Measurements from ENCODE around the gene PCDH1.
A peak's percentile ranks its signal among the peaks of the same experiment; 100 is the strongest.
"Not testable (repeated sequence)": the region's sequence is repeated elsewhere in the genome, so short reads cannot be mapped to it uniquely, and the experiment has no call there.

Gene PCDH1

DNA sequence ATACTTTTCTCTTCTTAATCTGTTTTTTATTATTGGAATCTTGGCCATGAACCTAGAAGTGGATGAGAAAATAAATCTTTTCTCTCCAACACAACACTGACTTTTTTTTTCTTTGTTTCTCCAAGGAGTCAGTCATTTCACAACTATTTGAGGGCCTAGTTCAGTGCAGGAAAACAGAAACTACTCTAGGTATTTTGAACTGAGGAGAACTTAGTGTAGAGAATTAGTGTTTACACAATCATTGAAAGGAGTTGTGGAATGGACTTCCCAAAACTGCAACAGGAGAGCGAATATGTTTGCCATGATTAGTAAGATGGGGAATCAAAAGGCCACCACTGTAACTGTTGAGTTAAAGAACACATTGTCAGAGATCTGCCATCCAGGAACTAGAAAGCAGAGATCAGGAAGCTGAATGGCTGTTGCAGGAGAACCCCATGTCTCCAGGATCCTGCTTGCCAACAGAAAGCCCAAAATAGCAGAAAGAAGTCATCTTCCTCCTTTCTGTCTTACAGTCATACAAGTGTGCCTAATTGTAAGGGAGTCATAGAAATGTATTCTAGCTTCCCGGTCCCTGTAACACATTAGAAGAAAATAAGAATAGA is 20.3 kb upstream of the PCDH1 start:
- DNase-seq (ENCODE audit: low spot score), result no peak

DNA sequence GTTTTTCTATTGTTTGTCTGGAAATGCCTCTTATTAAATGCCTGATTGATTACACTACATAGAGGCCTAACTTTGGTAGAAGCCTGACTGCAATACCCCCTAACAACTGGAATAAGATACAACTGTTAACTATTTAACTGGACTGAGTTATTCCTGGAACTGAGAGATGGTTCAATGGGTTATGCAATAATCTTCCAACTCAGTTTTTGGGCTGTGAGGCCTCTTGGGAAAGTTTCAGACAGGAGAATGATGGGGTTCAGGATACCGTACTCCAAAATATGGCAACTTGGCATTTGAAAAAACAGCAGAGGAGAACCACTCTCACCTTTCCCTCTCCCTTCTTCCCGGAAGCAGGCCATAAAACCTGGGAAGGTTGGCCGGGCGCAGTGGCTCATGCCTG is 19.2 kb upstream of the PCDH1 start:
- DNase-seq (ENCODE audit: low spot score), result no peak

DNA sequence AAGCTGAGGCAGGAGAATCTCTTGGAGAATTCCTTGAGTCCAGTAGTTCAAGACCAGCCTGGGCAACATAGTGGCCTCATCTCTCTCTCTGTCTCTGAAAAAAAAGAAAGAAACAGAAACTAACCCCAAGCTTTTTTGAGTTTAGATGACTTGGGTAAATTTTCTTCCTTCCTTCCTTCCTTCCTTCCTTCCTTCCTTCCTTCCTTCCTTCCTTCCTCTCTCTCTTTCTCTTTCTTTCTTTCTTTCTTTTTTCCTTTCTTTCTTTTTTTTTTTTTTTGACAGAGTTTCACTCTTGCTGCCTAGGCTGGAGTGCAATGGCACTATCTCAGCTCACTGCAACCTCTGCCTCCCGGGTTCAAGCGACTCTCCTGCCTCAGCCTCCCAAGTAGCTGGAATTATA is 12.2 kb upstream of the PCDH1 start:
- not testable (repeated sequence) for DNase-seq (ENCODE audit: low spot score)

DNA sequence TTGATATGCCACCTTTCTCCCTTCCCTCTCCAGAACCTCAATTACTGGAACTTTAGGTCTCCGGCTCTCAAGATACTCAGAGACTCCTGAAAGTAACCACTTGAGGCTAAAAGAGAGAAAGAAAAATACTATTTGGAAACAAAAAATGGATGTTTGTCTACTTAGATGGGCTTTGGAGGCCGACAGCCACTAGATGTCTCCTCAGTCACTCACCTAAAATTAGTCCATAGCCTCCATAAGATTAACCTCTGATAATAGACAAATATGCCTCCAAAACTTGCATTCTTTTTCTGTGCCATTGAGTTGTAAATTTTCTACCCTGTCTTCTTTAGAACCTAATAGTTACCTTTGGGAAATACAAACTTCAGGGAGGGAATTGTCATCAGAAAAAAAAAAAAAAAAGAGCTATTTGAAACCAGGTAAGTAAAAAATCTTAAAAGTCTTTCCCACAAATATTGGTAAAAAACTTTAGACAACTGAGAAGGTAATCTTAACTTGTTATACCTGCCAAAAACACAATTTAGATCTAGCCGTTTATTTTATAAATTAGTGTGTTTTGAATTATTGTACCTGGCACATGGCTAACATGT is 11.2 kb upstream of the PCDH1 start:
- DNase-seq (ENCODE audit: low spot score), result no peak

DNA sequence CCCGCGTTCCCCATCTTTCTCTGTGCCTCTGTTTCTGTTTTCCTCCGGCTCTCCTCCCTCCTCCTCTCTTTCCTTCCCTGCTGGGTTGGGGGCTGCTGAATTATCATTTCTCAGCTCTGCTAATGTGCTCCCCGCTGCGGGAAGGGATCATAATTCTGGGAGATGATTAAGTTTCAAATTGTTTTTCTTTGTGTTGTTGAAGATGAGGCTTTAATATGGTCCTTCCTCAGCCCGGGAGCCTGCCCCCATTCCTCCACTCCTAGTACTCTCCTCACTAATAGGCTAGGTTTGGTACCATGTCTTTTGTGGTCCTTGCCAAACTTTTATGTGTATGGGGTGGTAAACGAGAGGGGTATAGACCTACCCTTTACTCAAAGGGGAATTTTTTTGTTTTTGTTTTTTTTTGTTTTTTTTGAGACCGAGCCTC is 5.7 kb upstream of the PCDH1 start:
- DNase-seq (ENCODE audit: low spot score), result no peak

DNA sequence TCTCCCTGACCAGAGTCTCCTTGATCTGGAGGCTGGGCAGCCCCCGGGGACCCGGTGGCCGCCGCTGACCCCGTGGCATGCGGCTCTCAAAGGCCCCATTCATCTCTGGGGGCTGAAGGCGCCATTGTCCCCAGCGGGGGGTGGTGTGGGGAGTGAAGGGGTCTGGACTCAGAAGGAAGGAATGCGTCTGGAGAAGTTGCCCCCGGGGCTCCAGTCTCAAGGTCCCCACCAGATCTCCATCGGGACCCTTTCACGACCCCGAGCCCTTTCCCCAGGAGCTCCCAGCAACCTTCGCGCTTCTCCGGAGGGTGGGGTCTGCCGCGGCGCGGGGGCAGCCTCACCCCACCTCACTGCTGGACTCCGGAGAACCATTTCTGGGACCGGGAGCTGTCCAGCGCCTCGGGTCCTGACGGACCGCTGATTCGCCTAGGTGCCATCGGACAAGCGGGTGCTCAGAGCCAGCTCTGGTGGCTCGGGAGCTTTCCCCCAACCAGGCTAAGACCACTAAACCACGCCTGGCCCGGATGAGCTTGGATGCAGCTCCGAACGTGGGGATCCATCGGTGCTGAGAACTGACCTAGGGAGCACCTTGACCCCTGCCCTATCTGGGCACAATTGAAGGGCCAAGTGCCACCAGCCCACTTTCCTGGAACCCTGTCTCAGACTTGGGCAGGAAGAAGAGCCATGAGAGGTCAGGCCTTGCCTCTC is 5.1 kb upstream of the PCDH1 start:
- DNase-seq (ENCODE audit: low spot score), result peak; percentile 77

DNA sequence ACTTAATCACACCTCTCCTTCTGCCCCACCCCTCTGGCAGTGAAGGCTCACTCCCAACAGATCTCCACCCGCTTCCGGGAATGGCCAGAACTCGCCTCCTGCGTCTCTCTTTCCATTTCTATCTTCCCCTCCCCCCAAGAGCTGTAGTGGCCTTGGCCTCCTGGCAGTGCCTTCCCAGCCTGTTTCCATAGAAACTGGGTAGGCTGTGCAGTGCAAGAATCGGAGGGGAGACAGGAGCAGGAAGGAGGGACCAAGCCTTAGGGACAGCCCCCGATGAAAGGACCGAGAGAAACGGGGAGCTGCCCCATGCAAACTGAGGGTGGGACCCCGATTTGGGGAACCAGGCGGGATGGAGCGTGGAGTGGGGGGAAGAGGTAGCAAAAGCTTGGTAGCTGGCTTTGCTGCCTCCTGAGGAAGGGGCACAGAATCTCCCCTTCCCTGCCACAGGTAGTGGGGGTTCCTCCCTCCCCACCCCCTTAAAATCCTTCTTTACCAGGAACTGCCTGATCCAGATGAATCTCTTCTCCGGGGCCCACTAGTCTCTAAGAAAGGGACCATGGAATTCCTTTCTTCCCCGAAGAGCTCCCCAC is 4.5 kb upstream of the PCDH1 start:
- DNase-seq (ENCODE audit: low spot score), result no peak

DNA sequence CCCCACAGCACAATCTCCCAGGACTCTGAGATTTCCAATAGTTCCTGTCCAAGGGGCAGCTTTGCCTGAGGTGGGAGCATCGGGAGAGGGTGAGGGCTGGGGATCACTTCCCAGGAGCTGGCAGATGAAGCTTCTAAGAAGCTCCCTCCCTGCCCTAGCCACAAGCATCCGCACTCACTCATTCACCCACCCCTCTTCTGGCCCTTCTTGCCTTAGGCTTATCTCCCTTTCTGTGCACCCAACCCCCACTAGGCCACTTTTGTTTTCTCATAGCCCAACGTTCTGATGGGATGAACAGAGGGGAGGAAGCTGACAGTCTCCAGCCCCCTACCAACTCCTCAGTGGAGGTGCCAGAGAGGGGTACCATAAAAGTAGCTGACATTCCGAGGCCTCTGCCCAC is 3.7 kb upstream of the PCDH1 start:
- no peak for DNase-seq (ENCODE audit: low spot score)

DNA sequence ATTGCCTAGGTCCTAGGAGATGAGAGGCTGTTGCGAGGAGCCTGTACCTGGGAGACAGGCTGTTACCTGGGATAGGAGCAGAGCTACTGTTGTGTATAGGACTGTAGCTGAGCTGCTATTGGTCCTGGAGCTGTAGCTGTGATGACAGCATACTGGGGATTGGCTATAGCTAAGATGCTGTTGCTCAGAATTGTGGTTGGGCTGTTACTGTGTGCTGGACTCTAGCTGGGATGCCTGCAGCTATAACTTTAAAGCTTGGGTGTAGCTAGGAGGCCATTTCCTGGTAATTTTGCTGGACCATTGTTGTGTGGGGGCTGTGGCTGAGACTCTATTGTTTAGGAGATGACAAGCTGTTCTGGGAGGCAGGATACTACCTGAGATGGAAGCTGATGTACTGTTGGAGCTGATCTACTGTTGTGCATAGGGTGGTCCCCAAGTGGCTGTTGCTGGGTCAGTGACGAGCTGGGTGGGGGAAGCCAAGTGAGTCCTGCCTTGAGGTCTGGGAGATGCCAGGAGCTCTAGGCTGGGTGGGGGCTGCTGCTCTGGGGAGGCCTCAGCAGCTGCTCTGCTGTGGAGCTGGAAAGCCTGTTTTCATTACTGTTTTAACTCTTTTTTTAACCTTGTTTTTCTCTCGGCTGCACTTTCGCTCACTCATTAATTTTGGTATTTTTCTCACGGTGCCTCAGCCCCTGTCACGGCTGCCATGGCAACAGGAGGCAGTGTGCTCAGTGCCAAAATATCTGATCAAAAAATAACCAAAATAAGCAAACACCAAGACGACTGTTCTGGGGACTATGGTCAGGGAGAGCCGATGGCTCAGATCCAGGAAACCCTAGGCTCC is 3.0 kb upstream of the PCDH1 start:
- DNase-seq (ENCODE audit: low spot score), result no peak

DNA sequence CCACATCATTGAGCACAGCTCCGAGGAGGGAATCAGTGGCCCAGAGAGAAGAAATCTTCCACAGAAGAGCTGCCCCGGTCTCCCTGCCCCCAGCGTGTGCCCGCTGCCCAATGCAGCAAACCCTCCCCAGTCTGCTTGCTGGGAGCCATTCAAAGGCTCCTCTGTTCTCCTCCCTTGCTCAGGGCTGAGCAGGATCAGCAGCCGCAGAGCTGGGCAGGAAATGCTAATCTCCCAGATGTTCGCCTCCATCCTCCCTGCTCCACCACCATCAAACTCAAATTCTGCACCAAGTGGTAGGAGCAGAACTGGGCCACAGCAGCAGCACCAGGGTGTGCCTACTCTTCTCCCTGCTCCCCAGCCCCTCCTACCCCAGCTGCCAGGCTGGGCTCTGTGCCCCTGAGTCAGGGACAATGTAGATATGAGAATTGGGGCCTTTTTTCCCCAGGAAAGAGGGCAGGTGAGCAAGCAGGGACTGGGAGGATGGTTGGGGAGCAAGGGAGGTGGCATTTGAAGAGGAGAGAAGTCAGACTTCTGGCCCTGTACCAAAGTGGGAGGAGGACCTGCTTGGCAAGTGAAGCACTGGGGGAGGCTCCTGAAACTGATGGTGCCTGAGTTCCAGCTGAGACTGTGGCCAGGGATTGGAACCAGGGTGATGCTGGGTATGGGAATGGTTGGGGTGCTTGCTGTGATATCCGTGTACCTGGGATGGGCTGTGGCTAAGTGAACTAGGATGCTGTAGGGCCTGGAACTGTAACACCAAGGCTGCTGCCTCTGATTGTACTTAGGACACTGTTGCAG is 1.9 kb upstream of the PCDH1 start:
- no peak for DNase-seq (ENCODE audit: low spot score)

DNA sequence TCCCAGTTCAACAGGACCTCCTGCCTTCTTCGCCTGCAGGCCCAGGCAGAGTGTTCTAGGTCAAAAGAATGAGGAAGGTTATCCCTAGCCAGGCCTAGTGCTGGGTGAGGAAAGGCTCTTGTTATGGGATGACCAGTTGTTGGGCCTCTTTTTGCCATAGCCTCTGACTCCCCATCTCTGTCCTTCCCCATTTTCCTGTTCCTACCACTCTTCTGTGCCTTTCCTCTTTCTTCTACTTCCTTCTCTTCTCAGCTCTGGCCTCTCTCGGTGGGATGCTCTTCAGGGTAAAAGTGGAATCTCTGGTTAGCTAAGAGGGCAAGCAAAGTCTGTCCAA is 1.2 kb upstream of the PCDH1 start:
- DNase-seq (ENCODE audit: low spot score), result no peak

DNA sequence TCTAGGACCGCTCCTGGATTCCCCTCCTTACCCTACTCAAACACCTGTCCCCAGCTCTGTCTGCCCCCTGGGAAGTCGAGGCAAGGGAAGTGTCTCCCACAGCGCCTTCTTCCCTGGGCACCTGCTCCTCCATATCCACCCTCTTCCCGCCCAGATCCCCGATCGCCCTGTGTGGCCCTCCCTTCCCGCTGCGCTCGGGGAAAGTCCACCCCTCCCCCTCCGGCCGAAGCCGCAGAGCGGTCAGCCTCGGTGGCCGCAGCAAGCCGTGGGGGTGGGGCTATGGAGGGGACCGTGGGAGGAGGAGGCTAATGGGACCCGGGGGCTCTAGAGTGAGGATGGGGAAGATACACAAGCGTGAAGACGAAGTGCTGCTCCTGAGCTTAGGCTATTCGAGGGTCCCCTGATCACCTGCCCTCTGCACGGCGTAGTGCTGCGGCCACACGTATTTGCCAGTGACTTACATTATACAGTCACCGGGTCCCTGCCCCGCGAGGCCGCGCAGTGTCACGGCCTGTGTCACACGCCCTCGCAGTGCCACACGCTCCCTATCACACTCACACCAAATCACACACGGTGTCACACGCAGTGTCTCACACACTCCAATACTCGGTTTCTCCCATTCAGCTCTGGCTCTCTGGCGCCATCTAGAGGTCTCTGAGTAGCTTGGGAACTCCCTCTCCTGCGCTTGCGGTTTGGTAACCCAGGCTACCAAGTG is 658 bp upstream of the PCDH1 start:
- peak; percentile 64 for DNase-seq (ENCODE audit: low spot score)

DNA sequence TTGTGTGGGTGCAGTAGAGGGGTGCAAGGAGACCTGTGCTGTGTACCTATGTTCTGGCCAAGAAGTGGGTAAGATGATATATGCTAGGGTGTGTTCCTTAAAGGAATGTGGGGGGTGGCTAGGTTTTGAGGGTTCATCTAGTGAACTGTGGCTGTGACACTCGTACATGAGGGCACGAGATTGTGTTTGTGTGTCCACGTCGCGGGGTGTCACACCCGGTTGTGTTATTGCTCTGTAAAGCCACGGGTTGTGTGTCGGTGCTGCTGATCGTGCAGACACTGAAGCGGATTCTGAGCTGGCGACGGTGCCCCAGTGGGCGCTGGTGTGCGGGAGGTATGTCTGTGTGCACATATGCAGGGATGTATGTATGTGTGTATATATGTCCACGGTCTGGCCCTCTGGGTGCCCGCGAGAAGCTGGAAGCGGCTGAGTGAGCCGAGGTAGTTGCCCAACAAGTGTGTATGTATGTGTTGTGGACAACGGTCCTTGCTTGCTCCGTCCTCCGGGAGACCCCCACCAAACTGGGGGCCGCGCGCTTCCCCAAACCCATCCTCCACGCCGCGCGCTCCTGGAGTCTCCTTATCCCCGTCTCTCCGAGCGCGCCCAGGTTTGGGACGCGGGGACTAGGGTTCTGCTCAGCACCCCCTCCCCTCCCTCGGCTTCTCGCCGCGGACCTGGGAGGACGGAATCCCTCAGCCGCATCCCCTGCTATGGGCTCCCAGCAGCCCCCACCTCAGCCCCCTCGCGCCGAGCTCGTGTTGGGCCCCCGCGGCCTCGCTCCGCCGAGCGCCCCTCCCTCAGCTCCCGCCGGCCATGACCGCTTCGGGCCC is 639 bp downstream of the PCDH1 start:
- no peak for DNase-seq (ENCODE audit: low spot score)

DNA sequence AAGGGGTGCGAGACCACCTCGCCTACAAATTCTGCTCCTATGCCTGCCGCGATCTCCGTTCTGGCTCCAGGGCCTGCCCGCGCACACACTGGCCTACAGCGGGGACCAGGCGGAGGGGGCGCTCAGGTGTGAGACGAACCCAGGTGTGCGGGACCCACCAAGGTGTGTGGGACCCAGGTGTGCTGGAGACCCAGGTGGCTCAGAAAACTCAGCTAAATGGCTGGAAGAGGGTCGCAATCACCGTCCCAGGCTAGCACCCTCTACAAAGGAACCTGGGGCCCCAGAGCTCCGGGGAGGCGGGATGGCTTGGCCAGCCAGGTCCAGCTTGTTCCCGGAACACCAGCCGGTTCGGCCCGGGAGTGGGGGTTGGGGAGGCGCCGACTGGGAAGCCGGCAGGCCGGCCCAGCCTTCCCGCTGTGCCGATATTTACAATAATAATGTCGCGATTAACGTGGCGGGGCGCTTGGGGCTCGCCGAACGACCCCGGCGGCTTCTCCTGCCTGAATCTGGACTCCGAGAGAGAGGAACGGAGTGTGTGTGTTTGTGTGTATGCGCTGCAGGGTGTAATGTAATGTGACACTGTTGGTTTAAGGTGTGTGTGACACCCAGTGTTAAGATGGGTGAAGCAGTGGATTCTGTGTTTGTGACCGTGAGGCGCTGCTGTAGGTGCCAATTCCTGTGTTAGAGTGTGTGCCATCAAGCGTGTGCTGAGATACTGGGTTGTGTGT is 1.4 kb downstream of the PCDH1 start:
- no peak for DNase-seq (ENCODE audit: low spot score)

DNA sequence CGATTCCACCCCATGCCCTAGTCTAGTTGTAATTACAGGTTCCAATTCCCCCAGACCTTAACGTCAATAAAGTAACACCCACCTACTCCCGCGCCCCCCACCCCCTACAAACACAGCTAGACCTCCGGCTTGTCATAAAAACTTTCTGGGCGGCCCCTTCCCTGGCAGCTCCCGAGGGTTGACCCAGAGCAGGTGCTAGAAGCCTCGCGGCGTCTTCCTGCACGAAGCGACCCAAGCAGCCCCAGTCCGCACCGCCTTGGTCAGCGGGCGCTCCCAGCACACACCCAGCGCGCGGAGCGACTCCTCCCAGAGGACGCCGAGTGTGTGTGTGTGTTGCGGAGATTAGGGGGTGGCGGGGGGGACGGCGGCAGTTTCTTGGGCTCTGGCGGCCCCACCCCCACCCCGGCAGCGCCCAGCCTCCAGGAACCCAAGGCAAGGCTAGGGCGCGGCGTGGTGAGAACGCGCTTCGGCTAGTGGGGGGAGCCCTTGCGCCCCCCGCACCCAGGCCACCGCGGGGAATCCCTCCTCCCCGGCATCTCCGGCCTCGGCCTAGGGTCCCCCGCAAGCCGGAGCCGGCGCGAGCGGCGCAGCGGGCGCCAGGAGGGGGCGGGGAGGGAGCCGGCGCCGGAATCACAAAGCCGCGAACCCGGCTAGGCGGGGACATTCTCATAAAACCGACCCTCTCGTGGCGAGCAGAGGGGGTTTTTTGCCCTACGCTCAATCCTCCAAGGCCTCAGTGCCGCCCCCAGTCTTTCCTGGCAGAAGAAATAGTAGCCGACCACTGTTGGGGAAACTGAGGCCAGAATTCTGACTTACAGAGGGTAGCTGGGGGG is 2.2 kb downstream of the PCDH1 start:
- DNase-seq (ENCODE audit: low spot score), result no peak

DNA sequence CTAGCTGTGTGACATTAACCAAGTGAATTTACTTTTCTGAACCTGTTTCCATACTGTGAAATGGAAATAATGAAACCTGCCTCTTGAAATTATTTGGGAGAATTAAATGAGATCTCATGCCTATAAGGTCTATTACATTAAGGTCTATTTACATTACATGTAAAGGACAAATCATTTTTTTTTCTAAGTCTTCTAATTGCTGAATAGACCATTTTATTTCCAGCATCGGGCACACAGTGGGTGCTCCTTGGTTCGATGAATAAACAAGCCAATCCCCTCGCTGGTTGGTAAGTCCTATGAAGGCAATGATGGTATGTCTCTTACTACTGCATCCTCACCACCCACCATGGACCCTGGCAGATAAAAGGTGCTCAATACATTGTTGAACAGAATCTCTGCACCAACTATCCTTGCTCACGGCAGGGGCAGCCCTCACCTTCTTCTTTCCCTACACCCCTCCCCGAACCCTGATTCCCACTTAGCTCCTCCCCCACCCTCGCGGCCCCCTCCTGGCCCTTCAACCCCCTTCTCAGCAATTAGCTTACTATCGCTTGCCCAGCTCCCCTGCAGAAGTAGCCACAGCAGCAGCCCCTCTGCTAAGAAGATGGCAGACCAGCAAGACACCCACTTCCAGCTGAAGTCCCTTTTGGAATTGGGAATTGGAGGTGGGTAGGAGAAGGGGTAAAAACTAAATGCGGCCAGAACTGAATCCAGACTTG is 3.0 kb downstream of the PCDH1 start:
- DNase-seq (ENCODE audit: low spot score), result no peak

DNA sequence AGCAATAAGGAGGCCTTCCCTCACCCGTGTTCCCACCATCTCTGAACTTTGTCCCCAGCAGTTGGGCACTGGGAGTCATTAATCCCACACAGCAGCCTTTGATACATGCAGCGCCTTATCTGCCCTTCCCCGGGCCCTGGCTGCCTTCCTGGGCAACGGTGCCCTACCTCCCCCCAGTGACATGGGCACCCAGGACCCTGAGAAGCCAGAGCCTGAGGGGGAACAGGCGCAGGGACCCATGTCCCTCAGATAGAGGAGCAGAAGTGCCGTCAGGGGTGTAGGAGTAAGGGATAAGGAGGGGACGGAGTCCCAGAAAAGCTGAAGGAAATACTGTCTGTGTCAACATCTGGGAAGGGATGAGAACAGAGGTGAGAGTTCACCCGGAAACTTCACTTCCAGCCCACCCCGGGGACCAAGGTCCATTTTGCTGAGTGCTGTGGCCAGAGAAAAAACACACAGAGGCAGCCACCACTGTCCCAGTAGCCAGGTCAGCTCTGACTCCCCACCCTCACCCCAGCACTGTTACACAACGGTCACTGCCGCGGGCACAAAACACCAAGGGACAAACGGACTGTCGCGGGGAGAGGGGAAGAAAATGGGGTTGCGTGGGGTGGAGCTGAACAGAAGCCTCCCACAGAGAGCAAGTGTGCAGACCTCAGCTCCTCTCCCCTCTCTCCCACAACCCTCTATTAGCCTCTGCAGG is 3.8 kb downstream of the PCDH1 start:
- no peak for DNase-seq (ENCODE audit: low spot score)
